GM18868 (cell line): ENCODE data around the gene POP7.

Experiments
- ATAC-seq: cut with Tn5 transposase; IDR thresholded peaks from one replicate; pipeline ENCODE4 v1.9.1; 2021; ENCODE audit warnings: mild to moderate bottlenecking, moderate library complexity; ENCODE audit not compliant: unreplicated experiment

The POP7 gene

DNA sequence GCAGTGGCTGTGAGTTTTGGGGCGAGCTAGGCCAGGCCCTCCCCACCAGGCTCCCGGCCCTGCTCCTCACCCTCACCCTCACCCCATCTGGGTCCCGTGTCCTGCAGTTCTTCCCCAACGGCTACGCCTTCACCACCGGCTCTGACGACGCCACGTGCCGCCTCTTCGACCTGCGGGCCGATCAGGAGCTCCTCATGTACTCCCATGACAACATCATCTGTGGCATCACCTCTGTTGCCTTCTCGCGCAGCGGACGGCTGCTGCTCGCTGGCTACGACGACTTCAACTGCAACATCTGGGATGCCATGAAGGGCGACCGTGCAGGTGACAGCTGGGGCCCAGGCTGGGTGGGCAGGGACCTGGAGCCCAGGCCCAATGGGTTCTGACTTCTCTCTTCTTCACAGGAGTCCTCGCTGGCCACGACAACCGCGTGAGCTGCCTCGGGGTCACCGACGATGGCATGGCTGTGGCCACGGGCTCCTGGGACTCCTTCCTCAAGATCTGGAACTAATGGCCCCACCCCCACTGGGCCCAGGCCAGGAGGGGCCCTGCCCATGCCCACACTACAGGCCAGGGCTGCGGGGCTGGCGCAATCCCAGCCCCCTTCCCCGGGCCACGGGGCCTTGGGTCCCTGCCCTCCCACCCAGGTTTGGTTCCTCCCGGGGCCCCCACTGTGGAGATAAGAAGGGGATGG is 27.5 kb upstream of the POP7 start:
- ATAC-seq: no peak

DNA sequence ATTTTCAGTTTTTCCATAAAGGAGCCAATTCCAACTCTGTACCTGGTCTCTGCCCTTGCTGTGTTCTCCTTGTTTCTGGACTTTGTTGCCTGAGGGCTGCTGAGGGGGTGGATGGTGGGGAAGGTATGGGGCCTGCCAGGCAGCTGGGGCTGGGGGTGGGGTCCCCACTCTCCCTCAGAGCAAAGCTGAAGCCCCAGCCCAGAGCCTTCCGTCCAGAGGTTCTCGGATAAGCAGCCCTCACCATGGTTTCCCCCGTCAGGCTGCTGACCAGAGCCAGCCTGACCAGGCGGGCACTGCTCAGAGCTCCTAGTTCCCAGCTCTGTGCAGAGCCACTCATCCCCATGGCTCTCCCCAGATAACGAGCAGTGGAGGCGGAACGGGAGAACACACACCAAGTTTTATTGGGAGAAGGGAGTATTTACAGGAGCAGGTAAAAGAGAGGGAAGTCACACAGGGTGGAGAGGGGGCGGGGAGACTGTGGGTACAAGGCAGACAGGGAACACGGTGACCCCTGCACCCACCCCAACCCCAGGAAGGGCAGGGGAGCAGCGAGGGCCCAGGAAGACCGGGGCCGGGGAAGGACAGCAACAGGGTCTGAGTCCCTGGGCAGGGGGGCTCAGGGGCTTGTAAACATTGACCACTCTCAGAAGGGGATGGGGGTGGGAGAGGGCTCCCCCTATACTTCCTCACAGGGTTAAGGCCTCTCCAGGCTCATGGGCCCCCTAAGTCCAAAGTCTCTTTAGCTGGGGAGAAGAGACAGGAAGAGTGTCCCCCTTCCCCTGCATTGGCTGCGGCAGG is 26.6 kb upstream of the POP7 start:
- no peak for ATAC-seq

DNA sequence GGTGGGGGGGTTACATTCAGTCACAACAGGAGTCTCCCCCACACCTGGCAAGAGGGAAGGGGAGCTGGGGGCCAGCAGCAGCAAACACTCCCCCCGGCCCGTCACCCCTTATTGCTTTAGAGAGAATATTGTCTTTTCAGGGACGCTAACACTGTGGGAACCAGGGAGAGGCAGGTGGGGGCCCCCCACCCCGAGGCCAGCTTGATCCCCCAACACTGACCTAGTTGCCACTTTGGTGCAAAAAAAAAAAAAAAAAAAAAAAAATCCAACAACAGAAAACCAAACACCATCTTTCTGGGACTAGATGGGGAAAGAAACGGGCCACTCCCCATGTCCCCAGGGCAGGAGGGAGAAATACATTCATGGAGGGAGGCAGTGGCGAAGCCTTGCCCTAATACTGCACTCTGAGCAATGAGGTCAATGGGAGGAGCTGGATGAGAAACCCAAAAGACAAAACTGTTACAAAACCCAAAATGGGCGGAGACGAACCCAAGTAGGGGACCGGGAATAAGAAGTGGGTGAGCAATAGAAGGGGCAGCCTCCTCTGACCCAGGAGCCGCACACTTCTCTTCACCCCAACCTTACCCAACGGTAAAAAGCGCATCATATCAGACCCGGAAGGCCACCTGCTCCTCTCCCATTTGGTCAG is 25.9 kb upstream of the POP7 start:
- no peak for ATAC-seq

DNA sequence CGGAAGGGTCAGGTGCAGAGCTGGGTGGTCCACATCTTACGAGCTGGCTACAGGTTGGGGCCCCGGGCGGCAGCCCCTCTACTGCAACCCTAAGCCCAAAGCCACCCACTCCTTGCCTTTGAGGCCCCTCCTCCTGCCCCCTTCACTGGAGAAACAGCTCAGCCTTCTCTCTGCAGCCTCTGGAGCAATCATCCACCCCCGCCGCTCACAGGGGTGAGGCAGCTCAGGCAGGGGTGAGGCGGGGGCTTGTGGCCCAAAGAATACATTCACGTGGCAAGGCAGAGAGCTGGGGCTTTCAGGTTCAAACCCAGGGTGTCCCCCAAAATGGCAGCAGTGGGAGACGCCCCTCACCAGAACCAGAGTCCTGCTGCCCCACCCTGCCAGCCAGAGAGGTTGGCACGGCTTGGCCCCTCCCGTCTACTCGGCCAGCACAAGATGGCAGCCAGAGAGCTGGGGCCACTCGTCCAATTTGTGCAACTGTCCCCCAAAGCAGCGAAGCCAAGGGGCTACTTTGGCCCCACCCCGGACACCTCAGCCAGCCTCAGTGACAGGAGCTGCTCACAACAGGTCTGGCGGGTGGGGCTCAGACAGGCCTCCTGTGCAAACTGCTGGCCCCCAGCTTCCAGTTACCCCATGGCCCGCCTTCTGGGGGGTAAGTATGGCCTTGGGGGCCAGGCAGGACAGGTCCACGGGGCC is 25.2 kb upstream of the POP7 start:
- ATAC-seq: no peak

DNA sequence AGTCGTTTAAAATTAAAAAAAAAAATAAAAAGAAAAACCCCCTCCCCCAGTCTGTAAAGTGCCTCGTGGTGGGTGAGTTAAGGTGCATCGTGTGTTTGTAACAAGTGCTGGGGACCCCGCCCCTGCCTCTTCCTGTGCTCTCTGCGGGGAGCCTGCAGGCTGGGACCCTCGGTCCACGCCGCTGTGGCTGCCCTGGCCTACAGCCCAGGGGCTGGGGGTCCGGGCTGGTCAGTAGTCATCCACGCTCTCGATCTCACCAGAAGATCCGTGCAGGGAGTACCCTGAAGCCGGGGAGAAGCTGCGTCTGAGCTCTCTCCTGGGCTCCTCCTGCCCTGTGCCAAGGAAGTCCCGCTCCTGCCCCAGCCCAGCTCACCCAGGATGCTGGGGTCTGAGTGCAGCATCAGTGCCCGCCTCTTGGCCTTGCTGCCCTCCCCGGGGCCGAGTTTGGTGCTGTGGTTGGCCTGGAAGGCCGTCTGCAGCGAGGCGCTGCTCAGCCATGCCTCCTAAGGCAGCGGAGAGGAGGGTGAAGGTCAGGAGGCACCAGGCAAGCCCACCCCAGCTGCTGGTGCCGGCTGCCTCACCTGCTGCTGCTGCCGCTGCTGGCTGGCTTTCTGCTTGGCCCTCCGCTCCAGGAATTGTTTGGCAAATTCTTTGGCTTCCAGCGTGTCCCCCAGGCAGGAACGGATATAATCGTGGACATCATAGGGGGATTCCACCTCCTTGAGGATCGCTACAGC is 24.3 kb upstream of the POP7 start:
- ATAC-seq: no peak

DNA sequence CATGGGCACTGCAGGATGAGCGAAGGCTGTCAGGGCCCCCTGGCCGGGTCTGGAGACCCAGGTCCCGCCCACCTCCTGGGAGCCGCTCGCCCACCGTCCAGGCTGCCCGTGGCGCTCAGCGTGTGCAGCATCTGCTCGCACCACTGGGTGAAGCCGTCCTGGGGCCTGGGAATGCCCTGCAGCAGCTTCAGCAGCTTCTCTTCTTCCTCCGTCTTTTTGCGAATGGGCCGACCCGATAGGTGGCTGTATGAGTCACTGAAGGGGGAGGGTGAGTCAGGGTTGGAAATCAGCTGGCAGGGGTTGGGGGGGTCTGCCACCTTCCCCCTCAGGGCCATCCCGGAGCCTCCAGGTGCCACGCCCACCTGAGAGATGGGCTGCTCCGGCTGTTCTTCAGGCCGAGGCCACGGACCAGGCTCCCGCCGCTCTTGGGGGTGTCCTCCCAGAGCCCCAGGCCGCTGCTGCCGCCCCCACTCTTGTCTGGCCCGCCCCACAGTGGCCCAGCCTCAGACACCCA is 23.6 kb upstream of the POP7 start:
- ATAC-seq: no peak

DNA sequence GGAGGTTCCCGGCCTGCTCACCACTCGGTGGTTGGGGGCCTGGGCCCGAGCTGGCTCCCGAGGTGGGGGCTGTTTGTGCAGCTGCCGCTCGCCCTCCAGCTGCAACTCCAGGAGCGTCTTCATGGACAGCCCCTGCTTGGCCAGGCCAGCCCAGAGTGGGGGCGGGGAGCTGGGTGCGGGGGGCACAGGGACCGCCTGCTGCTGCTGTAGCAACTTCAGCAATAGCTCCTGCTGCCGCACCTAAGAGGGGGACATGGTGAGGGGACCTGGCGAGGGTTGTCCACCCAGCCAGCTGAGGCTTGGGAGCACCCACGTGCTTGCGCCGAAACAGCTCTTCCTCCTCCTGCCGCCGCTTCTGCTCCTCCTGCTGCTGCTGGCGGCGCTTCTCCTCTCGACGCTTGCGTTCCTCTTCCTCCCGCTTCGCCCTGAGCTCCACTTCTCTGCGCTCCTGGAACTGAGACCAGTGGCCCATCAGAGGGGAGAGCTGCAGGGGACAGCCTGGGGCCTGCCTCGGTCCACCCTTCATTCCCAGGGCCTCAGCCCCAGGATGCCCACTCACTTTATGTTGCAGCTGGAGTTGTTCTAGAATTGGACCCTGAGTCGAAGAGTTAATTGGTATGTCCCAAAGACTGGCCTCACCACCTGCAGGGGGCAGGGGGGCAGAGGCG is 22.8 kb upstream of the POP7 start:
- ATAC-seq: no peak

DNA sequence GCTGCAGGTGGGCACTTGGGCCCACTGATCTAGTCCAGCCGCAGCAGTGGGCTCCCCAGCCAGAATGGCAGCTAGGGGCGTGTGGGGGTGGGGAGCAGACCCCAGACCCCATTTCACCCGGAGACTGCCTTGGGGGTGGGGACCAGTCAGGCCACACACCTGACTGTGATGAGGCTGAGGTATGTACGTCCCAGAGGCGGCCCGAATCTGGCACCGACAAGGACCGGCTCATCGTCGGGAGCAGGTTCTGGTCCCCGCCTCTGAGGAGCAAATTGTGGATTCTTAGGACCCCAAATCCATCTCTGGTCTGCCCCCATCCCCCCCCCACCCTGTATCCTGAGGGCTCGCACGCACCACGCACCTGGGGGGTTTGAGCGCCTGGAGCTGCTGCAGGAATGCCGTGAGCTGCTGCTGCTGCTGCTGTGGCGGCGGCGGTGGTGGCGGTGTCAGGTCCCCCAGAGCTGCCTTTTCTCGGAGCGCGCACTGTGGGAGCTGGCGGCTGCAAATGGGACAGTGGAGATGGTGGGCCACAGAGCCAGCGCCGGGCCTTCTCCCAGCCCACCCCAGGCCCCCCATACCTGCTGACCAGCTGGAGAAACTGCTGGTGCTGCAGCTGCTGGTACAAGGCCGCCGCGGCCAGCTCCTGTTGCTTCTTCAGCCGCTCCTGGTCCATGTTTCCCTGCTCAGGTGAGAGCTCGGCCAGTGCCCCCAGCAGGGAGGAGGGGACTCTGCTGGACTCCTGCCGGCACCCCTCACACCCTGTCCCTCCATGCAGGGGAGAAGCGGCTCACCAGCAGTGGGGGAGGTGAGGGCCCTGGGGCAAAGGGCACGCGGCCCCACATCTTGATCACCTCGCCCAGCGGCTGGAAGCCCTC is 22.0 kb upstream of the POP7 start:
- no peak for ATAC-seq

DNA sequence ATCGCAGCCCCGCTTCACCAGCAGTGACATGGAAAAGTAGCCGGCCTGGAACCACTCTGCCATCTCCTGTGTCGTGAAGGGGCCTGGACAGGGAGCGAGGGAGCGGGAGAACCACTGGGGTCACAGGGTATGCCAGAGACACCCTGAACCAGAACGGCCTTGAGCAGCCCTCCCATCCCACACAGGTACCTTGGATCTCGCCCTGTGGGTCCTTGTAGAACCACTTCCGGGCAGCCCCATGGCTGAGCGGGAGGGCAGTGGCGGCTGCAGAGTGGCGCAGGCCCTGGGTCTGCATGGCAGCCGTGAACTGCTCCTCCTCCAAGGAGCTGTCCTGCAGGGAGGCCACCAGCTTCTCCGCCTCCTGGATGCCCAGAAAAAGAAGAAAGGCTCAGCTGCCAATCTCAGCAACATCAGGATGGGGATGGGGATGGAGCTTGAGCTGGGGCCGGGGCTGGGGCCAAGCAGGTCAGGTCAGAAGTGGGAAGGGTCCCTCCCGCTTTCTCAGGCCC is 21.3 kb upstream of the POP7 start:
- no peak for ATAC-seq

DNA sequence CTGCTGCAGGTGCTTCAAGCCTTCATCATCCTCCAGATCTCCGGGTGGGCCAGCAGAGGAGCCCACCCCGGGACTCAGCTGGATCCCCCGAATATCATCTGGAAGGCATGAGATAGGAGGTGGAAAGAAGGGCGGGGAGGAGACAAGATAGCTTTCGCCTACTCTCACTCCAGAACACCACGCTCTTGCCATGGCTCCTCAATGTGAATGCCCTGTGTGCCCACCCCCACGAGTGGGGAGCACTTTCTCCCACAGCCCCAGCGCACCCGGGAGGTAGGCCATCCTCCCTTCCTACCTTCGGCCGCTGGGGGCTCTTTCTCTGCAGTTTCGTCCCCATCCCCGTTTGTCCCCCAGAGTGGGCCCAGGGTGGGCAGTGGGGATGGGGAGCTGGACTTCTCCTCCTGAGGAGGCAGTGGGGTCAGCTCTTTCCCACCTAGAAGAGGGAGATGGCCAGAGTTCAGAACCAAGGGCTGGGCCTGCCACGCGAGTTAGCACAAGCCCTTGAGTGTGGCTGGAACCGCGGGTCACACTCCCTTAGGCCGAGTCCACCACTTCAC is 20.8 kb upstream of the POP7 start:
- no peak for ATAC-seq

DNA sequence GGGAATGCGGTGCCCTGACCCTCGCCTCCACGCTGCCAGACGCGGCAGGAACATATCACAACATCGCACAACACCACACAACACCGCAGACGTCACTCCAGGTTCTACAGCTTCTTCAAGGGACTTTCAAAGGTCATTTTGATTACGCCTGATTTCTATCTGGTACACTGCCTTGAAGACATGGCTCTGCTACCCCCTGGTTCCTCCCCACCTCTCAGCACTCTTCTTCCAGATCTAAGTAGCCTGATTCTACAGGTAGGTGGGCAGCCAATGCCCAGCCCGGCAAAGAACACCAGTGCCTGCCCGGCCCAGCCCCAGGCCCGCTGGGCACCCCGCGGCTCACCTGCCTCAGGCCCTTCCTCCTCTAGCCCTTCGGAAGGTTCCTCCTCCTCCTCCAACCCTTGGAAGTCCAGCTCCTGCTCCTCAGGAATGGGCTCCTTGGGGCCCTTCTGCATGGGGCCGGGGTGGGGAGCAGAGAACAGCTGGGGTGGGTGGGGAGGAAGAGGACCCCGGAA is 20.2 kb upstream of the POP7 start:
- ATAC-seq: no peak

DNA sequence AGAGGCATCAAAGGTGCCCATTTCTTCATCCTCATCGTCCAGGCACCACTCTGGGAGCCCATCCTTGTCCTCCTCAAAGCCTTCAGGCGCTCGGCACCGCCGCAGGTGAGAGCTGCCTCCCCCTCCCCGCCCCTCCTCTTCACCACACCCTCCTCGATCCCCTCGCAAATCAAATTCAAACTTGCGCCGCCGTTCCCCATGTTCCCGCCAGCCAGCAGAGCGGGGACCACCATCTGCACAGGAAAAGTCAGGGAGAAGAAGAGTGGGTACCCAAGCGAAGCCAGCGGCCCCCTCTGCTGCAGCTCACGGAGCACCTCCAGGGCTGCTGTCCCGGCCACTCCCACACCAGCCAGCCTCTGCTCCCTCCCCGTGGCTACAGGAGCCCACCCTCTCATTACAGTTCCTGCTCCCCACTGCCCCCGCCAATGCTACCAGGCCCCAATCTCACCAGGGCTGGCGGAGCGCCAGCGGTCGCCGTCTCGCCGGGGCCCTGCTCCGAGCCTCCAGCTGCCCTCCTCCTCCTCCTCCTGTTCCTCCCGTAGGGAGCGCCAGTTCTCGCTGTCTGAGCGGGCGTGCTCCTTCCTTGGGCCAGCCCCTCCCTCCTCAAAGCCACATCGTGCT is 19.6 kb upstream of the POP7 start:
- ATAC-seq: no peak

DNA sequence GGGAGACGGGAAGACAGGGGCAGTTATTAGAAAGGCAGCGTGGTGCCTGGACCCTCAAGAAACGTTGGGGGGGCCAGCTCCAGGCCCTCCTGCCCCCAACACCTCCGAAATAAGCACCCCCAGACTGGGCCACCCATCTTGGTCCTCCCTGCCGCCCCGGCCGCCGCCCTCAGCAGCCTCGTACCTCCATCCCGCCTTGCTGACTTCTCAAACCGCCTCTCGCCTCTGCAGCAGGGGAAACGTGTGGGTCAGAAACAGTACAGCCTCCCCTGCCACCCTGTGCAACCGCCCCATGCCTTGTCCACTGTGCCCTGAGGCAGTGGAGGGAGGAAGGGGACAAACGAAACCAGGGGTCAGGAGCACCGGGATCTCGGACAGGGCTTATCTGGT is 19.1 kb upstream of the POP7 start:
- no peak for ATAC-seq

DNA sequence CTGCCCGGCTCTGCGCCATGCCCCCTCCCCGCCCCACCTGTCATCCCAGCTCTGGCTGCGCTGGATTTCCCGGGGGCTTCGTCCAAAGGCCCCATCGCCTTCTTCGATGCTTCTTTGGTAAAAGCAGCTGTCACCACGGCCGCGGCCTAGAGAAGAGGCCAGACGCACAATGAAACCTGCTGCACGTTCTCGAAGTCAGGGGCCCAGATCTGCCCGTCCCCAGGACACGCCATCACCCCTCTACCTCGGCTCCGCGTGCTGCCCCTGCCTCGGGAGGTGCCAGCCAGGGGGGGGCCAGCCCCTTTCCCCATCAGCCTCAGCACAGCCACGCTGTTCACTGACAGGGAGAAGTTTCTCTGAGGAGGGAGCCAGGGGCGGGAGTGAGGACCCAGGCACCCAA is 18.7 kb upstream of the POP7 start:
- ATAC-seq: no peak

DNA sequence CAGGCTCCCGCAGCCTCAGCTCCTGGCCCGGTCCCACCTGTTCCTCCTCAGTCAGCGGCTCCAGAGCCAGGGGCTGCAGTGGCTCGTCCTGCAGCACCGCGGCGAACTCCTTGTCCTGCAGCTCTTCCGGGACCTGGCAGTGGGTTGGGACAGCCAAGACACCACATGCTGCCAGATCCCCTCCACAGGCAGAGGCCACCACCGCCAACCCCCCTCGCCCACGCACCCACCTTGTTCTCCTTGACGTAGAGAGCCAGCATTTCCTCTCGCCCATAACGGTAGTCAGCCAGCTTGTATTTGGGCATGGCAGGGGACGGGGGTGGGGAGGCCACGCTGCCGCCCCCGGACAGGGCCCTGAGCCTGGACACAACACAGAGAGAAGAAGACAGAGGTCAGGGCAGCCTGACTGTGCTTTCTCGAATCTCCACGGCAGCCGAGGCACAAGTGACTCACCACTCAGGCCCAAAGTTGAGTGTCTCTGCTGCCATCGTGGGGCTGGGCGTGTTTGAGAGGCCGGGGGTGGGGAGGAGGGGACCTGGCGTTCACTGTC is 18.1 kb upstream of the POP7 start:
- no peak for ATAC-seq

DNA sequence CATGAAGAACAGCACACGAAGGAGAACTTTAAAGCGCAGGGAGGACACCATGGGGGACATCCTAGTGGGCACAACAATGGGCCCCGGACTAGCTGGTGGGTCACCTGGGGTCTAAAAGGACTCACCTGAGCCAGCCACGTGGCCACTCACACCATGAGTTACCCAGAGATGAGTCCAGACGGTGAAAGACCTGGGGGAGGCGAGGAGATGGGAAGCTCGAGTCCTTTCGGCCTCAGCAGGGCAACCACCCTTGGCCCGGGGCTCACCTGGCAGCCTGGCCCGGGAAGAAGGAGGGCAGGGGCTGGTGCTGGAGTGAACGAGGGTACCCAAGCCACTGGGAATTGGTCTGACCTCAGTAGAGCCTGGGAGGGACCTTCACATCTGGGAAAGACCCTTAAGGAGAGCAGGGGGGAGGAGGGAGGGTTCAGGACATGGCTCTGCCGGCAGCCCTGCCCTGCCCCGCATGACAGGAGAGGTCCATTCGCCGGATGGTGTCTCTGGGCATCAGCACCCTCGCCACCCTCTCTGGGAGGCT is 17.5 kb upstream of the POP7 start:
- no peak for ATAC-seq
